ENCODE measurements around the gene TMEFF2. TPM values are rescaled to one million over a fixed set of nuclear protein-coding genes. Genes with fewer than 3 reads are reported as not detected.

The TMEFF2 gene
- total and polyA plus RNA-seq, 2 donors (not counting 1 experiment from before 2014, with no cell fraction given): not detected

DNA sequence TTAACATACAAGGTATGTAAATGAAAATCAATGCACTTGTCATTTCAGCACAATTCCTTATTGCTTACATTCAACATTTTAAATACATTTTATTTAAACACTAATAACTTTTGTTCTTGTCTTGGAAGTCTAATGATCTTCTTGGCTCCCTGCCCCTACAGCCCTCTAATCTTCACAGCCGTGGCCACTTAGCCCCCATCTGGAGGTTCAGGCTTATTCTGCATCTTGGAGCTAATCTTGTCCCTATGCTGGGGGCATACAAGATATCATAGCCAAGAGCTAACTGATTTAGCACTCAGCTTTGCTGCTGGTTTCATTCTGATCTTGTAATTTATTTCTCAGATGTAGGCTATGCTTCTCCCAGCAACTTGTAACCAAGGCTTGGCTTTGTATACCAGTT is 140.8 kb downstream of the TMEFF2 start:
- intact Hi-C loops (cut with micrococcal nuclease): no loop called here
- DNase-seq: no peak
- Histone ChIP-seq H3K27me3 (replicated peaks in 1 of 4; ENCODE audit: control extremely low read depth in 1 of 4, control insufficient read depth in 3 of 4, insufficient read depth in 4 of 4, low read length in 3 of 4) (no peaks in the 10 kb centered on the region), H3K4me1 (ENCODE audit: control insufficient read depth in 2 of 2, insufficient read depth in 2 of 2, low read length in 2 of 2) (no peaks in the 10 kb centered on the region), H4K20me1 (ENCODE audit: control insufficient read depth, insufficient read depth, low read length, poor library complexity, severe bottlenecking) (no peaks in the 10 kb centered on the region), H3K4me2 (replicated peaks; ENCODE audit: low read depth, low read length, poor library complexity, severe bottlenecking) (no peak overlapping the region), H2AFZ (ENCODE audit: insufficient read depth, low read depth, low read length, poor library complexity, severe bottlenecking) (no peak overlapping the region), H3K79me2 (ENCODE audit: control insufficient read depth, insufficient read depth, low read length) (no peaks in the 10 kb centered on the region), H3K4me3 (ENCODE audit: control extremely low read depth in 1 of 5, extremely low read depth in 1 of 5, insufficient read depth in 1 of 5, low read depth in 2 of 5, low read length in 4 of 5) (no peak overlapping the region), H3K36me3 (replicated peaks in 1 of 2; ENCODE audit: control extremely low read depth in 1 of 2, control insufficient read depth in 1 of 2, extremely low read depth in 1 of 2, insufficient read depth in 2 of 2, low read length in 1 of 2) (no peaks in the 10 kb centered on the region), H3K9me3 (ENCODE audit: control extremely low read depth in 1 of 3, control insufficient read depth in 2 of 3, insufficient read depth in 1 of 3, low read length in 2 of 3) (no peaks in the 10 kb centered on the region), H3K9ac (ENCODE audit: low read length) (no peak overlapping the region), H3K27ac (ENCODE audit: low read length in 2 of 2) (no peak overlapping the region)
- no peak for ATAC-seq (ENCODE audit: low read depth)
- 71% methylated on average over 1 of the region's 1 CpG for WGBS (ENCODE audit: insufficient coverage)
- H3K27me3 Mint-ChIP-seq: no peaks in the 10 kb centered on the region
- ChIA-PET CTCF (no interaction called here), POLR2A (no interaction called here)
- no peak overlapping the region for H3K4me3 Mint-ChIP-seq
- TF ChIP-seq EZH2 (IDR thresholded peaks at IDR 0.05; ENCODE audit: borderline replicate concordance, insufficient read depth, low read depth, low read length, poor library complexity, severe bottlenecking): no peak
- TF ChIP-seq CTCF (IDR thresholded peaks at IDR 0.05): no peak
- no peaks in the 10 kb centered on the region for H3K4me1 Mint-ChIP-seq
- H3K9me3 Mint-ChIP-seq (ENCODE audit: insufficient read depth): no peaks in the 10 kb centered on the region
- H3K27ac Mint-ChIP-seq: no peak overlapping the region

GRCh38 chr2:192051533-192051932 is 143.2 kb downstream of the TMEFF2 start:
- Mint-ChIP-seq H3K9me3 (ENCODE audit: insufficient read depth) (no peaks in the 10 kb centered on the region), H3K4me1 (no peaks in the 10 kb centered on the region), H3K27ac (no peak overlapping the region), H3K4me3 (no peak overlapping the region), H3K27me3 (no peaks in the 10 kb centered on the region)
- no peak for DNase-seq
- no peak overlapping the region for H3K27ac ChIP-seq (ENCODE audit: low read length in 2 of 2)
- H3K4me1 ChIP-seq (ENCODE audit: control insufficient read depth in 2 of 2, insufficient read depth in 2 of 2, low read length in 2 of 2): no peaks in the 10 kb centered on the region
- no peaks in the 10 kb centered on the region for H3K27me3 ChIP-seq (replicated peaks in 1 of 4; ENCODE audit: control extremely low read depth in 1 of 4, control insufficient read depth in 3 of 4, insufficient read depth in 4 of 4, low read length in 3 of 4)
- no peaks in the 10 kb centered on the region for H3K36me3 ChIP-seq (replicated peaks in 1 of 2; ENCODE audit: control extremely low read depth in 1 of 2, control insufficient read depth in 1 of 2, extremely low read depth in 1 of 2, insufficient read depth in 2 of 2, low read length in 1 of 2)
- no peaks in the 10 kb centered on the region for H3K79me2 ChIP-seq (ENCODE audit: control insufficient read depth, insufficient read depth, low read length)
- no peaks in the 10 kb centered on the region for H4K20me1 ChIP-seq (ENCODE audit: control insufficient read depth, insufficient read depth, low read length, poor library complexity, severe bottlenecking)
- H3K9me3 ChIP-seq (ENCODE audit: control extremely low read depth in 1 of 3, control insufficient read depth in 2 of 3, insufficient read depth in 1 of 3, low read length in 2 of 3): no peaks in the 10 kb centered on the region
- TF ChIP-seq EZH2 (IDR thresholded peaks at IDR 0.05; ENCODE audit: borderline replicate concordance, insufficient read depth, low read depth, low read length, poor library complexity, severe bottlenecking) (no peak), CTCF (IDR thresholded peaks at IDR 0.05) (no peak)
- intact Hi-C loops (cut with micrococcal nuclease): no loop called here
- H3K4me3 ChIP-seq (ENCODE audit: control extremely low read depth in 1 of 5, extremely low read depth in 1 of 5, insufficient read depth in 1 of 5, low read depth in 2 of 5, low read length in 4 of 5): no peak overlapping the region
- ChIA-PET POLR2A (no interaction called here), CTCF (no interaction called here)
- no peak for ATAC-seq (ENCODE audit: low read depth)
- no peak overlapping the region for H3K4me2 ChIP-seq (replicated peaks; ENCODE audit: low read depth, low read length, poor library complexity, severe bottlenecking)
- H2AFZ ChIP-seq (ENCODE audit: insufficient read depth, low read depth, low read length, poor library complexity, severe bottlenecking): no peak overlapping the region
- no peak overlapping the region for H3K9ac ChIP-seq (ENCODE audit: low read length)

Data from B cell (primary cell).